CD4-positive, alpha-beta memory T cell (primary cell): ENCODE measurements around the gene TPI1. TPM values are rescaled to one million over a fixed set of nuclear protein-coding genes. Genes with fewer than 3 reads are reported as not detected.
"Not testable (repeated sequence)": the region's sequence is repeated elsewhere in the genome, so short reads cannot be mapped to it uniquely, and the experiment has no call there.

Experiments used
- CTCF ChIA-PET: fragments of 350-600 bp; sonication (Branson Sonifier 250); formaldehyde crosslinking; loops from one replicate; lab custom pipeline; 2021; ENCODE audit warnings: inconsistent platforms; ENCODE audit not compliant: partially characterized antibody; lab: Charles Lee
- POLR2A ChIA-PET: fragments of 350-600 bp; sonication (Branson Sonifier 250); formaldehyde crosslinking; loops from one replicate; lab custom pipeline; 2021; ENCODE audit not compliant: partially characterized antibody; lab: Charles Lee
- DNase-seq, 5 donors: peaks; one replicate each; pipeline versions ENCODE4 v3.0.0 to v3.0.0-alpha.2; 2020 to 2022; ENCODE audit warnings: mixed read lengths in 1 of 5
- H3K27ac ChIP-seq: one replicate; pipeline ENCODE4 v1.7.0; 2013; ENCODE audit warnings: low read depth, low read length
- H3K27me3 ChIP-seq: 2 replicates; pipeline ENCODE4 v1.7.0; 2013; ENCODE audit warnings: mild to moderate bottlenecking, low read length, moderate library complexity; ENCODE audit not compliant: insufficient read depth
- H3K36me3 ChIP-seq: 2 replicates; pipeline ENCODE4 v1.7.0; 2013; ENCODE audit warnings: mild to moderate bottlenecking, low read length, moderate library complexity; ENCODE audit not compliant: insufficient read depth
- H3K4me1 ChIP-seq: 2 replicates; pipeline ENCODE4 v1.7.0; 2013; ENCODE audit warnings: mild to moderate bottlenecking, low read length, moderate library complexity; ENCODE audit not compliant: insufficient read depth
- H3K4me3 ChIP-seq, 2 donors: one replicate each; pipeline ENCODE4 v1.7.0; 2013; ENCODE audit warnings: low read length in 2 of 2, mild to moderate bottlenecking in 1 of 2
- H3K9me3 ChIP-seq, 2 donors: one replicate each; pipeline ENCODE4 v1.7.0; 2013; ENCODE audit warnings: low read length in 2 of 2, control low read depth in 1 of 2; ENCODE audit not compliant: control insufficient read depth in 1 of 2
- H3K27ac Mint-ChIP-seq, 7 donors: one replicate each; pipeline ENCODE4 v1.8.0; 2020 to 2021; ENCODE audit warnings: mixed read lengths in 7 of 7, mild to moderate bottlenecking in 6 of 7, inconsistent platforms in 3 of 7, moderate library complexity in 3 of 7
- H3K27me3 Mint-ChIP-seq, 2 donors: one replicate each; pipeline ENCODE4 v1.8.0; 2020 to 2021; ENCODE audit warnings: mixed read lengths in 2 of 2
- H3K36me3 Mint-ChIP-seq, 2 donors: one replicate each; pipeline ENCODE4 v1.8.0; 2020 to 2021; ENCODE audit warnings: mixed read lengths in 2 of 2, inconsistent platforms in 1 of 2, mild to moderate bottlenecking in 1 of 2
- H3K4me1 Mint-ChIP-seq, 4 donors: one replicate each; pipeline ENCODE4 v1.8.0; 2020 to 2021; ENCODE audit warnings: mixed read lengths in 4 of 4, mild to moderate bottlenecking in 1 of 4
- H3K4me3 Mint-ChIP-seq, 8 donors: one replicate each; pipeline ENCODE4 v1.8.0; 2020 to 2021; ENCODE audit warnings: mixed read lengths in 8 of 8, mild to moderate bottlenecking in 7 of 8, moderate library complexity in 6 of 8, inconsistent platforms in 3 of 8
- H3K9me3 Mint-ChIP-seq, 8 donors: one replicate each; pipeline ENCODE4 v1.8.0; 2020 to 2021; ENCODE audit warnings: mixed read lengths in 8 of 8, mild to moderate bottlenecking in 5 of 8, inconsistent platforms in 3 of 8, moderate library complexity in 1 of 8
- intact Hi-C: fragments of 100-400 bp; cut with micrococcal nuclease; formaldehyde crosslinking; loops from one replicate; pipeline ENCODE4 v1.15.1; 2023
- polyA plus RNA-seq, 2 donors: library from polyadenylated mRNA; unstranded; fragments of 300-500 nt; fragmentation: Illumina TruSeq; gene quantifications; one replicate each; pipeline ENCODE4 v1.2.3, GENCODE V29; 2021
- total RNA-seq, 2 experiments: library from RNA; stranded (reverse); gene quantifications; one replicate each; pipeline ENCODE4 v1.2.3, GENCODE V29; 2021

TPI1 gene
- total and polyA plus RNA-seq, 4 experiments from 2014 or later: 155 to 777 (median 368) TPM

- Mint-ChIP-seq H3K27me3 (no peaks in the 10 kb centered on the region), H3K36me3 (peaks cover 7 to 55% of the 10 kb centered on the region in 2 donors), H3K27ac (peak overlapping the region; percentile 83 to 96 (median 92)), H3K4me3 (peak overlapping the region; percentile 90 to 93 (median 92)), H3K9me3 (no peaks in the 10 kb centered on the region), H3K4me1 (peaks cover 38 to 81% (median 58%) of the 10 kb centered on the region in 4 donors)
- Histone ChIP-seq H3K9me3 (no peaks in the 10 kb centered on the region), H3K27me3 (no peaks in the 10 kb centered on the region), H3K27ac (peak overlapping the region; percentile 87), H3K36me3 (peaks cover 17% of the 10 kb centered on the region), H3K4me1 (peaks cover 56% of the 10 kb centered on the region), H3K4me3 (peak overlapping the region; percentile 58 to 99)
- intact Hi-C loops: no loop called here
- ChIA-PET CTCF (interaction anchor here (0.7 to 9.2 kb wide), 31 partner anchors 8 to 252 kb away, joined by 3 to 151 read pairs (median 7); partner anchors contain the start of genes C12orf57, C1RL, CDCA3 and LRRC23), POLR2A (interaction anchor here (0.7 to 11.0 kb wide), 19 partner anchors 10 to 237 kb away, joined by 3 to 270 read pairs (median 28); partner anchors contain the start of genes C12orf57, C1RL, CDCA3 and COPS7A)
- peak in 2 of 5 donors; percentile 21 to 26 for DNase-seq
Observed at GRCh38 chr12:6871052-6871957, 4.0 kb downstream of the TPI1 start.

DNA sequence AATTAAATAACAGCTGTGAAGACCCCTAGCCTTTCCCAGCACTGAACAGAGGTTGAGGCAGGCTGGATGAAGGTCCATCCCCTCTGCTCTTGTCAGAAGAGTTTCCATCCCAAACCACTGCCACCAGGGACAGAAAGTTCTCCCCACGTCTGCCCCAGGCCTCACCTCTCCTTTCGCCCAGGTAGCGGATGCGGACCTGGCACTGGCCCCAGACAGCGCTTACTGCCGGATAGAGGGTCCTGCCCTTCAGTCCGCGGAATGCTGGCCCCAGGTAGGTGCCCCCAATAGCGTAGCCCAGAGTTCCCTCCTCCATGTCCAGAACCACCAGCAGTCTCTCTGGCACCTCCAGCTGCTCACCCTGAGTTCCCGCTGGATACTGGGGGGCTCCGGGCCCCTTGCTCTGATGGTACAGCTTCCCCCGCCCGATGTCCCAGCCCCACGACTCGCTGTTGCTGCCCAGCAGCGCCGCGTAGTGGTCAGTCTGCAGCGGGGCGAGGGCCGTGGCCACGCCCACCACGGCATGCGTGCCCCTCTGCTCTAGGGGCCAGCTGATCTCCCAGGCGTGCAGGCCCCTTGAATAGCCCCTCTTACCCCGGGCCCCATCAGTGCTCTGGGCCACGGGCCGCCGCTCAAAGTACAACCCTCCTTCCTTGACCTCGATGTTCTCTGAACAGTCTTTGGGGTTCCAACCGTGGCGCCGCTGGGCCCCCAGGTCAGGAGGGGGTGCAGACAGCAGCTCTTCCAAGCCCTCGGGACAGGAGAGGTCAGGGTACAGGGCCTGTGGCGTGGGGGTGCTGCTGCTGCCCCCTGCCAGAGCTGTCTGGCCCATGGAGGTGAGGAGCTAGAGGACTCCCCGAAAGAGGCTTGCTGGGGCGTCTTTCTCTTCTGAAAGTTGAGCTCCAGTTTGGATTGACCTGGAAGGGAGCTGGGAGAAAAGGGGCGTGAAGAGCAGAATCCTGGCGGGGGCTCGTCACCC lies 5.0 kb downstream of the TPI1 start:
- H3K4me1 ChIP-seq: peaks cover 49% of the 10 kb centered on the region
- H3K36me3 ChIP-seq: peaks cover 17% of the 10 kb centered on the region
- peaks cover 36 to 72% (median 52%) of the 10 kb centered on the region in 4 donors for H3K4me1 Mint-ChIP-seq
- peak overlapping the region; percentile 87 for H3K27ac ChIP-seq
- CTCF ChIA-PET: interaction anchor here (0.6 to 9.2 kb wide), 63 partner anchors 8 to 767 kb away, joined by 3 to 151 read pairs (median 4); partner anchors contain the start of genes C12orf57, C1RL, CDCA3 and ENO2
- DNase-seq: peak; percentile 79 to 86 (median 80)
- POLR2A ChIA-PET: interaction anchor here (0.6 to 11.0 kb wide), 46 partner anchors 8 to 317 kb away, joined by 3 to 270 read pairs (median 4); partner anchors contain the start of genes C12orf57, C1RL, CD4 and CDCA3
- H3K27me3 ChIP-seq: no peaks in the 10 kb centered on the region
- intact Hi-C loops: loop anchor here (1.0 kb wide), 7 partner anchors 19 to 236 kb away; partner anchors contain the start of genes EMG1, ENO2, LRRC23 and MLF2
- H3K27ac Mint-ChIP-seq: peak overlapping the region; percentile 89 to 96 (median 93)
- H3K9me3 ChIP-seq: no peaks in the 10 kb centered on the region
- peaks cover 7 to 48% of the 10 kb centered on the region in 2 donors for H3K36me3 Mint-ChIP-seq
- H3K4me3 ChIP-seq: peak overlapping the region; percentile 93 to 99
- H3K9me3 Mint-ChIP-seq: no peaks in the 10 kb centered on the region
- peak overlapping the region; percentile 90 to 93 (median 92) for H3K4me3 Mint-ChIP-seq
- H3K27me3 Mint-ChIP-seq: no peaks in the 10 kb centered on the region

DNA sequence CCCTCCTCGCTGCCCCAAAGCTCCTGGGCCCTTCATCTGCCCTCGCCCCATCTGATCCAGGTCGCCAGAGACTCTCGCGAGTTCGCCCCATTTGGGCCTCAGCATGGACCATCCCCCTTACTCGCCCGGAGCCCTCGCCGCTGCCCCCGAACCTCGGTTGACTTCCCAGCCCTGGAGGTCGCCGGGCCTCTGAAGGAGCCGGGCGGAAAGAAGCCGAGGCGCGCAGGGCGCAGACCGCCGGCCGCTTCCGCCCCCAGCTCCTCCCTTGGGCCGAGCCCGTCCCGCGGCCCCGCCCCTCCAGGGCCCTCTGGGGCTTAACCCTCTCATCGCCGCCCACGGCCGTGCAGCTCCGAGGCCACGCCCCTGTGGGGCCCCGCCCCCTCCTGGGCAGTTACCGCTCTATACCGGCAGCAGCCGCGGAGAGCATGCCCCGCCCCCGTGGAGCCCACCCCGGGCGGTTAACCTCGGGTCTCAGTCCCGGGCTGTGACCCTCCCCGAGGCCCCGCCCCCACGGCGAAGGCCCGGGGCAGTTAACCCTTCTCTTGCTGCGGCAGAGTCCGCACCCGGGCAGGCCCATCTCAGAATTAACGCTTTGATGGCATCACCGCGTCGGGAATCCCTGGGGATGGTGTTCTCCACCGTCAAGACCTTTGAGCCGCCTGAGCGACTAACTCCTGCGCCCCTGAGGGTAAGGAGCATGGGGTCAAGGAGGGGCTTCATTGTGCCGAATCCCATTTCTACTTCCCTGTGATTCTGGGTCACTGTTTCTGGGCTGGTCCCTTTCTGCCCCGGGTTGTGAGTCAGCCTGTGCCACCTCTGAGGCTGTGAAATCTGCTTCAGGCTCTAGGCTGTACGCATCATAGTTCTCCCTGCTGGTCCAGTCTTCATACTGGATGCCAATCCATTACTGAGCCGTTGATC lies 6.0 kb downstream of the TPI1 start, which contains the start of gene SPSB2:
SPSB2 (minus strand) TSS at position 210 of the 921 bp plus-strand sequence. CDS start 402 bp downstream, outside the sequence.
- Histone ChIP-seq H3K9me3 (no peaks in the 10 kb centered on the region), H3K27ac (peak within 1 kb of the TSS; percentile 87), H3K27me3 (no peaks in the 10 kb centered on the region), H3K4me1 (peaks cover 45% of the 10 kb centered on the region), H3K36me3 (peaks cover 17% of the 10 kb centered on the region), H3K4me3 (peak within 1 kb of the TSS; percentile 93 to 99)
- Mint-ChIP-seq H3K36me3 (peaks cover 7 to 44% of the 10 kb centered on the region in 2 donors), H3K27me3 (no peaks in the 10 kb centered on the region), H3K4me1 (peaks cover 32 to 66% (median 49%) of the 10 kb centered on the region in 4 donors), H3K9me3 (no peaks in the 10 kb centered on the region), H3K4me3 (peak within 1 kb of the TSS; percentile 90 to 93 (median 92)), H3K27ac (peak within 1 kb of the TSS; percentile 90 to 96 (median 93))
- peak; percentile 97 to 98 (median 98) for DNase-seq
- CTCF ChIA-PET: interaction anchor here (0.6 to 9.2 kb wide), 56 partner anchors 9 to 766 kb away, joined by 3 to 151 read pairs (median 5); partner anchors contain the start of genes C12orf57, C1RL, CDCA3 and ENO2
- intact Hi-C loops: loop anchor here (1.0 kb wide), 5 partner anchors 18 to 97 kb away; partner anchors contain the start of genes EMG1, ENO2, LRRC23 and PHB2
- POLR2A ChIA-PET: interaction anchor here (0.6 to 11.0 kb wide), 46 partner anchors 9 to 316 kb away, joined by 3 to 270 read pairs (median 4); partner anchors contain the start of genes C12orf57, C1RL, CD4 and CDCA3

DNA sequence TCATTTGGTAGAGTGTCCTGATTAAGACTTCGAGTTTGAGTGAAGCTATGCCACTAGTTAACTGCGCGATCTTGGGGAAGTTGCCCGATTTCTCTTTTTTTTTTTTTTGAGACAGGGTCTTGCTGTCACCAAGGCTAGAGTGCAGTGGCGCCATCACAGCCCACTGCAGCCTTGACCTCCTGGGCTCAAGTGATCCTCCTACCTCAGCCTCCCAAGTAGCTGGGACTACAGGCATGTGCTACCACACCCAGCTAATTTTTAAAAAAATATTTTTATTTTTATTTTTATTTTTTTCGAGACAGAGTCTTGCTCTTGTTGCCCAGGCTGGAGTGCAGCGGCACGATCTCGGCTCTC lies 6.7 kb downstream of the TPI1 start:
- H3K27me3 ChIP-seq, intact Hi-C loops, H3K9me3 ChIP-seq, H3K27me3 Mint-ChIP-seq, H3K9me3 Mint-ChIP-seq, DNase-seq: not testable (repeated sequence)
- peaks cover 39% of the 10 kb centered on the region for H3K4me1 ChIP-seq
- peaks cover 27 to 60% (median 42%) of the 10 kb centered on the region in 4 donors for H3K4me1 Mint-ChIP-seq
- peaks cover 17% of the 10 kb centered on the region for H3K36me3 ChIP-seq
- ChIA-PET POLR2A (interaction anchor here (0.6 to 11.0 kb wide), 9 partner anchors 9 to 185 kb away, joined by 3 to 270 read pairs (median 33); partner anchors contain the start of genes C12orf57, CDCA3, ENO2 and RNU7-1), CTCF (interaction anchor here (1.1 to 9.2 kb wide), 7 partner anchors 17 to 237 kb away, joined by 3 to 151 read pairs (median 32); partner anchors contain the start of genes C12orf57, C1RL, LPCAT3 and P3H3)
- peak overlapping the region; percentile 75 to 96 (median 89) for H3K27ac Mint-ChIP-seq
- H3K4me3 Mint-ChIP-seq: peak overlapping the region; percentile 89 to 93 (median 92)
- H3K27ac ChIP-seq: peak overlapping the region; percentile 87
- H3K36me3 Mint-ChIP-seq: peaks cover 7 to 38% of the 10 kb centered on the region in 2 donors
- H3K4me3 ChIP-seq: peak overlapping the region; percentile 76 to 99

GRCh38 chr12:6879824-6880223 lies 12.5 kb downstream of the TPI1 start:
- H3K9me3 ChIP-seq, H3K36me3 ChIP-seq, intact Hi-C loops, H3K27ac ChIP-seq, DNase-seq, H3K4me1 Mint-ChIP-seq, H3K4me1 ChIP-seq, H3K9me3 Mint-ChIP-seq, H3K27me3 ChIP-seq, H3K36me3 Mint-ChIP-seq, H3K4me3 ChIP-seq, H3K27ac Mint-ChIP-seq, H3K4me3 Mint-ChIP-seq, H3K27me3 Mint-ChIP-seq: not testable (repeated sequence)
- ChIA-PET POLR2A (interaction anchor here (1.4 kb wide), 1 partner anchor 11 kb away, joined by 3 read pairs; no protein-coding TSS in a partner anchor), CTCF (interaction anchor here (3.0 kb wide), 1 partner anchor 12 kb away, joined by 15 read pairs; no protein-coding TSS in a partner anchor)
